Peyer's patch (tissue), 4 donors: ENCODE data around the gene CYTIP.

ENCODE experiments used
- CTCF ChIP-seq, 6 experiments: fragments of 450-650 bp in 4 of 6; fragments of 200-600 bp in 2 of 6; sonication (generic) in 1 of 6; IDR thresholded peaks; one replicate each; pipeline ENCODE4 v1.5.1; 2017 to 2019; ENCODE audit warnings: antibody characterized with exemption in 6 of 6, mild to moderate bottlenecking in 3 of 6, moderate library complexity in 1 of 6
- POLR2A ChIP-seq, 2 donors: fragments of 450-650 bp; IDR thresholded peaks; one replicate each; pipeline ENCODE4 v1.5.1; 2017; ENCODE audit warnings: antibody characterized with exemption in 2 of 2, mild to moderate bottlenecking in 2 of 2, moderate library complexity in 2 of 2

- TF ChIP-seq POLR2A (IDR thresholded peaks at IDR 0.05) = no peak
- TF ChIP-seq CTCF (IDR thresholded peaks at IDR 0.05) = no peak
Measured at GRCh38 chr2:157488877-157489276, 45.0 kb upstream of the CYTIP start.
